ENCODE measurements around the gene ST8SIA1.

DNA sequence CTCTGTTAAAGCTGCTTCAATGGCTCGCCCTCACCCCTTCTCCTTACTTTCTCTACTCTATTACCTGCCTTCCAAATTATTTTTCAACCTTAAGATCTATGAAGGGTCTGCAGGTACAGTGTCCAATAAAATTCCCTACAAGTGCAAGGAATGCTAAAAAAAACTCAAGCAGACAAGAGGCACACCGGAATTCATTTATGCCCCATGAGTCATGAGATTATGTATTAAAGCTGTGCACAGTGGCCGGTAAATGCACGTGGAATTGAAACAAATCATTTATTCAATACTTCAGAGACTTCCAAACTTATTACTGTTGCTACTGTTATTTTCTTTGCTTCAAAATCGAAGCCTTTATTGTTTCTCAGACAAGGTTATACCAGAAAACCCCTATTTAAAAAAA is 68.4 kb downstream of the ST8SIA1 start:
- TF ChIP-seq, protein P1, sequence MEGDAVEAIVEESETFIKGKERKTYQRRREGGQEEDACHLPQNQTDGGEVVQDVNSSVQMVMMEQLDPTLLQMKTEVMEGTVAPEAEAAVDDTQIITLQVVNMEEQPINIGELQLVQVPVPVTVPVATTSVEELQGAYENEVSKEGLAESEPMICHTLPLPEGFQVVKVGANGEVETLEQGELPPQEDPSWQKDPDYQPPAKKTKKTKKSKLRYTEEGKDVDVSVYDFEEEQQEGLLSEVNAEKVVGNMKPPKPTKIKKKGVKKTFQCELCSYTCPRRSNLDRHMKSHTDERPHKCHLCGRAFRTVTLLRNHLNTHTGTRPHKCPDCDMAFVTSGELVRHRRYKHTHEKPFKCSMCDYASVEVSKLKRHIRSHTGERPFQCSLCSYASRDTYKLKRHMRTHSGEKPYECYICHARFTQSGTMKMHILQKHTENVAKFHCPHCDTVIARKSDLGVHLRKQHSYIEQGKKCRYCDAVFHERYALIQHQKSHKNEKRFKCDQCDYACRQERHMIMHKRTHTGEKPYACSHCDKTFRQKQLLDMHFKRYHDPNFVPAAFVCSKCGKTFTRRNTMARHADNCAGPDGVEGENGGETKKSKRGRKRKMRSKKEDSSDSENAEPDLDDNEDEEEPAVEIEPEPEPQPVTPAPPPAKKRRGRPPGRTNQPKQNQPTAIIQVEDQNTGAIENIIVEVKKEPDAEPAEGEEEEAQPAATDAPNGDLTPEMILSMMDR (IDR thresholded peaks at IDR 0.05): no peak
- TF ChIP-seq POLR2A (IDR thresholded peaks at IDR 0.05): no peak

Data from lower leg skin (tissue), 3 donors.